Measurements from ENCODE around the gene PAPSS1. TPM values are rescaled to one million over a fixed set of nuclear protein-coding genes. Genes with fewer than 3 reads are reported as not detected.

The PAPSS1 gene
- total and polyA plus RNA-seq, 2 of the 8 experiments (the other 6 are each of a cell fraction or from before 2014, with no cell fraction given), result 79.2 to 98.5 TPM

- H3K9me3 ChIP-seq (ENCODE audit: insufficient read depth in 2 of 2, low read depth in 1 of 2, low read length in 1 of 2), result no peaks in the 10 kb centered on the region
- H3K23ac ChIP-seq (ENCODE audit: insufficient read length), result no peak overlapping the region
- H3K27ac ChIP-seq (ENCODE audit: low read depth, low read length), result no peak overlapping the region
- H2BK120ac ChIP-seq (replicated peaks; ENCODE audit: low read depth, low read length), result no peak overlapping the region
- peaks cover 0 to 4% of the 10 kb centered on the region in 2 experiments for H4K20me1 ChIP-seq (replicated peaks in 1 of 2; ENCODE audit: control insufficient read depth in 1 of 2, insufficient read depth in 2 of 2, low read length in 2 of 2)
- no peak overlapping the region for H3K14ac ChIP-seq (ENCODE audit: insufficient read length)
- no peak overlapping the region for H3K4me2 ChIP-seq (ENCODE audit: insufficient read depth in 1 of 2, low read depth in 2 of 2, low read length in 2 of 2)
- no peak overlapping the region for H2BK15ac ChIP-seq (ENCODE audit: low read length)
- no peaks in the 10 kb centered on the region for H3K27me3 ChIP-seq (replicated peaks in 1 of 4; ENCODE audit: control insufficient read depth in 3 of 4, extremely low read depth in 1 of 4, insufficient read depth in 3 of 4, low read length in 3 of 4)
- H2AK5ac ChIP-seq (ENCODE audit: low read depth, low read length), result no peak overlapping the region
- no peak overlapping the region for H2BK12ac ChIP-seq (ENCODE audit: low read depth, low read length)
- no peak overlapping the region for H2BK20ac ChIP-seq (ENCODE audit: low read length)
- no peak overlapping the region for H4K5ac ChIP-seq (ENCODE audit: insufficient read length, low read depth, low read length)
- no peak overlapping the region for H4K8ac ChIP-seq (ENCODE audit: extremely low read depth, insufficient read depth, low read length)
- no peak overlapping the region for H3K56ac ChIP-seq (replicated peaks; ENCODE audit: insufficient read length, low read depth, low read length)
- peaks cover 0 to 19% (median 5%) of the 10 kb centered on the region in 4 experiments; a peak in 5 of 8 replicates for H3K36me3 ChIP-seq (ENCODE audit: control insufficient read depth in 2 of 4, insufficient read depth in 4 of 4, low read length in 3 of 4)
- DNase-seq (ENCODE audit: low read depth in 1 of 2, low spot score in 2 of 2) (no peak), FAIRE-seq (no peak)
- H4K91ac ChIP-seq (replicated peaks; ENCODE audit: insufficient read length, low read length), result no peak overlapping the region
- H3K4ac ChIP-seq (replicated peaks; ENCODE audit: insufficient read length, low read depth, low read length), result no peak overlapping the region
- H3K79me1 ChIP-seq (ENCODE audit: low read depth, low read length), result no peaks in the 10 kb centered on the region
- H2BK5ac ChIP-seq (ENCODE audit: low read depth, low read length), result no peak overlapping the region
- H3K23me2 ChIP-seq (ENCODE audit: low read depth, low read length), result no peaks in the 10 kb centered on the region; the same call in 1 of the 2 replicates
- 100% methylated on average over 3 of the region's 3 CpGs; no CpG with 5 or more reads in 1 of the 2 experiments for WGBS, 2 experiments (ENCODE audit: extremely low coverage in 1 of 2, insufficient coverage in 1 of 2, insufficient read length in 1 of 2, insufficient replicate concordance in 2 of 2, low coverage in 1 of 2, low lambda C conversion rate in 2 of 2, missing lambda C conversion rate in 1 of 2)
- H3K79me2 ChIP-seq (ENCODE audit: control insufficient read depth in 1 of 2, insufficient read depth in 2 of 2, low read length in 2 of 2), result peaks cover 0 to 3% of the 10 kb centered on the region in 2 experiments; a peak in 2 of 4 replicates
- ChIA-PET POLR2A (ENCODE audit: partially characterized antibody) (no interaction called here), CTCF (ENCODE audit: partially characterized antibody) (no interaction called here)
- peaks cover 0 to 3% (median 0%) of the 10 kb centered on the region in 4 experiments; a peak in 1 of 7 replicates for H3K4me1 ChIP-seq (replicated peaks in 1 of 4; ENCODE audit: control insufficient read depth in 3 of 4, insufficient read depth in 4 of 4, low read length in 3 of 4)
- TF ChIP-seq MAFK (IDR thresholded peaks at IDR 0.05; ENCODE audit: low read depth, low read length), result no peak
- no peak overlapping the region for H3K9ac ChIP-seq (replicated peaks in 1 of 4; ENCODE audit: extremely low read depth in 1 of 4, low read depth in 3 of 4, low read length in 3 of 4)
- H3K18ac ChIP-seq (ENCODE audit: extremely low read depth, low read length), result no peak overlapping the region
- no peak overlapping the region for H3K4me3 ChIP-seq (ENCODE audit: extremely low read depth in 1 of 4, insufficient read depth in 2 of 4, low read depth in 3 of 4, low read length in 4 of 4)
- no peak overlapping the region for H2AFZ ChIP-seq (ENCODE audit: low read length)
These were observed 37.7 kb downstream of the PAPSS1 start for GRCh38 chr4:107682306-107682705.

Data from H1 (cell line).